Peyer's patch (tissue), 4 donors: ENCODE results near the gene KCMF1.

ENCODE experiments used
- POLR2A ChIP-seq, 2 donors: fragments of 450-650 bp; IDR thresholded peaks; one replicate each; pipeline ENCODE4 v1.5.1; 2017; ENCODE audit warnings: antibody characterized with exemption in 2 of 2, mild to moderate bottlenecking in 2 of 2, moderate library complexity in 2 of 2
- TF ChIP-seq, protein P1 (sequence below), 6 experiments: fragments of 450-650 bp in 4 of 6; fragments of 200-600 bp in 2 of 6; sonication (generic) in 1 of 6; IDR thresholded peaks; one replicate each; pipeline ENCODE4 v1.5.1; 2017 to 2019; ENCODE audit warnings: antibody characterized with exemption in 6 of 6, mild to moderate bottlenecking in 3 of 6, moderate library complexity in 1 of 6

DNA sequence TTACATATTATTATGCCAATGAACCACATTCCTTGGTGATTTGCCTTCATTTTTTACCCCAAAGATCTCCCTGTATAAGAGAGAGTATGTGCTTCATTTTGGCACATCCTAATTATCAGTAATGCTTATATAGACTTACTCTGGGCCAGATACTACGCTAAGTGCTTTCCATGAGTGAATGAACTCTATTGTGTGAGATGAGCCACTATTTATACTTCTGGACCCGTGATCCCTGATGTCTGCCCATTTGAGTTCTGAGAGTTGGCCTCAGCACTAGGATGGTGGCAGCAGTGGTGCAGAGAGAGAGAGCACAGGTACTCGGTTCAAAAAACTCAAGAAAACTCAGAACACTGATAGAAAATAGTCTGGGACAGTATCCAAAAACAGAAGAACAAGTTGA, 17.4 kb upstream of the KCMF1 start:
- TF ChIP-seq, protein P1, sequence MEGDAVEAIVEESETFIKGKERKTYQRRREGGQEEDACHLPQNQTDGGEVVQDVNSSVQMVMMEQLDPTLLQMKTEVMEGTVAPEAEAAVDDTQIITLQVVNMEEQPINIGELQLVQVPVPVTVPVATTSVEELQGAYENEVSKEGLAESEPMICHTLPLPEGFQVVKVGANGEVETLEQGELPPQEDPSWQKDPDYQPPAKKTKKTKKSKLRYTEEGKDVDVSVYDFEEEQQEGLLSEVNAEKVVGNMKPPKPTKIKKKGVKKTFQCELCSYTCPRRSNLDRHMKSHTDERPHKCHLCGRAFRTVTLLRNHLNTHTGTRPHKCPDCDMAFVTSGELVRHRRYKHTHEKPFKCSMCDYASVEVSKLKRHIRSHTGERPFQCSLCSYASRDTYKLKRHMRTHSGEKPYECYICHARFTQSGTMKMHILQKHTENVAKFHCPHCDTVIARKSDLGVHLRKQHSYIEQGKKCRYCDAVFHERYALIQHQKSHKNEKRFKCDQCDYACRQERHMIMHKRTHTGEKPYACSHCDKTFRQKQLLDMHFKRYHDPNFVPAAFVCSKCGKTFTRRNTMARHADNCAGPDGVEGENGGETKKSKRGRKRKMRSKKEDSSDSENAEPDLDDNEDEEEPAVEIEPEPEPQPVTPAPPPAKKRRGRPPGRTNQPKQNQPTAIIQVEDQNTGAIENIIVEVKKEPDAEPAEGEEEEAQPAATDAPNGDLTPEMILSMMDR (IDR thresholded peaks at IDR 0.05) = no peak
- no peak for TF ChIP-seq POLR2A (IDR thresholded peaks at IDR 0.05)
